HepG2 (cell line): ENCODE measurements around the gene MPG. TPM values are rescaled to one million over a fixed set of nuclear protein-coding genes. Genes with fewer than 3 reads are reported as not detected.

ENCODE experiments used
- AGO2 ChIP-seq: fragments of 200-400 bp; formaldehyde crosslinking; optimal IDR thresholded peaks from 2 replicates; pipeline ENCODE3; 2017; ENCODE audit warnings: mild to moderate bottlenecking, low read depth, low read length, moderate library complexity
- ARID2 ChIP-seq: sonication (generic); formaldehyde crosslinking; IDR thresholded peaks from 2 replicates; pipeline ENCODE4 v1.8.1; 2022; ENCODE audit warnings: mild to moderate bottlenecking, missing genetic modification reagents, borderline replicate concordance
- CCAR2 ChIP-seq: fragments of 200-400 bp; formaldehyde crosslinking; optimal IDR thresholded peaks from 2 replicates; pipeline ENCODE3; 2018; ENCODE audit warnings: low read depth, mild to moderate bottlenecking, low read length, moderate library complexity
- ETV5 ChIP-seq: IDR thresholded peaks from 2 replicates; pipeline ENCODE4 v1.6.1; 2018; ENCODE audit warnings: missing biosample characterization, missing genetic modification reagents, inconsistent platforms, borderline replicate concordance
- SIN3A ChIP-seq: IDR thresholded peaks from 2 replicates; pipeline ENCODE4 v1.6.1; 2011; ENCODE audit warnings: low read depth, mild to moderate bottlenecking, control low read depth, low read length, borderline replicate concordance
- SP2 ChIP-seq: sonication (generic); formaldehyde crosslinking; IDR thresholded peaks from 2 replicates; pipeline ENCODE4 v1.5.1; 2020; ENCODE audit warnings: mild to moderate bottlenecking, missing genetic modification reagents
- ZNF207 ChIP-seq: fragments of 450-650 bp; IDR thresholded peaks from 2 replicates; pipeline ENCODE4 v1.6.1; 2016; ENCODE audit warnings: antibody characterized with exemption, borderline replicate concordance
- ZNF3 ChIP-seq: IDR thresholded peaks from 2 replicates; pipeline ENCODE4 v1.7.0; 2017; ENCODE audit warnings: inconsistent platforms
- ZNF34 ChIP-seq: sonication (generic); formaldehyde crosslinking; IDR thresholded peaks from 2 replicates; pipeline ENCODE4 v1.4.0; 2020; ENCODE audit warnings: mild to moderate bottlenecking, missing genetic modification reagents, borderline replicate concordance
- ZNF557 ChIP-seq: sonication (generic); formaldehyde crosslinking; IDR thresholded peaks from 2 replicates; pipeline ENCODE4 v1.4.0; 2020; ENCODE audit warnings: missing genetic modification reagents
- ZNF572 ChIP-seq: sonication (generic); formaldehyde crosslinking; IDR thresholded peaks from 2 replicates; pipeline ENCODE4 v1.5.1; 2020; ENCODE audit warnings: mild to moderate bottlenecking, missing genetic modification reagents
- ZNF883 ChIP-seq: sonication (generic); formaldehyde crosslinking; IDR thresholded peaks from 2 replicates; pipeline ENCODE4 v1.5.1; 2020; ENCODE audit warnings: mild to moderate bottlenecking, missing genetic modification reagents; ENCODE audit errors: not compliant biosample characterization
- ZNF891 ChIP-seq: sonication (generic); formaldehyde crosslinking; IDR thresholded peaks from 2 replicates; pipeline ENCODE4 v1.5.0; 2020; ENCODE audit warnings: mild to moderate bottlenecking, missing genetic modification reagents
- polyA plus RNA-seq, 8 experiments: library from polyadenylated mRNA; depleted of rRNA in 3 of 8; stranded (reverse) in 7 of 8; unstranded in 1 of 8; fragments of >200 nt; fragmentation: Illumina TruSeq in 4 of 8; extraction: Trizol in 4 of 8; gene quantifications; 2 replicates each; pipeline versions ENCODE4 v1.2.1 to v1.2.3, GENCODE V29; 2011 to 2016; ENCODE audit warnings: low read depth in 4 of 8, missing spikeins in 1 of 8, mixed read lengths in 1 of 8; ENCODE audit not compliant: insufficient read depth in 1 of 8
- total RNA-seq, 5 experiments: library from RNA; depleted of rRNA; stranded (reverse); fragments of >200 nt; fragmentation: Illumina TruSeq; extraction: Trizol; gene quantifications; 2 replicates each; pipeline ENCODE4 v1.2.3, GENCODE V29; 2016; ENCODE audit warnings: low read depth in 1 of 5
- TF ChIP-seq, protein P1 (sequence below): sonication (generic); formaldehyde crosslinking; IDR thresholded peaks from 2 replicates; pipeline ENCODE4 v1.8.1; 2023; ENCODE audit warnings: mild to moderate bottlenecking, inconsistent platforms, moderate library complexity, missing genetic modification reagents, borderline replicate concordance
- TF ChIP-seq, protein P2 (sequence below): sonication (generic); formaldehyde crosslinking; IDR thresholded peaks from 2 replicates; pipeline ENCODE4 v1.8.1; 2023; ENCODE audit warnings: mild to moderate bottlenecking, missing genetic modification reagents
- TF ChIP-seq, protein P3 (sequence below): sonication (generic); formaldehyde crosslinking; IDR thresholded peaks from 2 replicates; pipeline ENCODE4 v1.5.0; 2020; ENCODE audit warnings: mild to moderate bottlenecking, missing genetic modification reagents
- TF ChIP-seq, protein P4 (sequence below): sonication (generic); formaldehyde crosslinking; IDR thresholded peaks from 2 replicates; pipeline ENCODE4 v1.8.1; 2023; ENCODE audit warnings: missing genetic modification reagents, mild to moderate bottlenecking, borderline replicate concordance
- TF ChIP-seq, protein P5 (sequence below): sonication (generic); formaldehyde crosslinking; IDR thresholded peaks from 2 replicates; pipeline ENCODE4 v1.4.0; 2020; ENCODE audit warnings: missing genetic modification reagents
- TF ChIP-seq, protein P6 (sequence below): sonication (generic); formaldehyde crosslinking; IDR thresholded peaks from 2 replicates; pipeline ENCODE4 v1.4.0; 2020; ENCODE audit warnings: missing genetic modification reagents
- TF ChIP-seq, protein P7 (sequence below): sonication (generic); formaldehyde crosslinking; IDR thresholded peaks from 2 replicates; pipeline ENCODE4 v1.4.0; 2020; ENCODE audit warnings: mild to moderate bottlenecking, missing genetic modification reagents

The MPG gene
- total and polyA plus RNA-seq, 2 of the 13 experiments (the other 11 are each of a cell fraction or from before 2014, with no cell fraction given), result 59.1 to 62.5 TPM

DNA sequence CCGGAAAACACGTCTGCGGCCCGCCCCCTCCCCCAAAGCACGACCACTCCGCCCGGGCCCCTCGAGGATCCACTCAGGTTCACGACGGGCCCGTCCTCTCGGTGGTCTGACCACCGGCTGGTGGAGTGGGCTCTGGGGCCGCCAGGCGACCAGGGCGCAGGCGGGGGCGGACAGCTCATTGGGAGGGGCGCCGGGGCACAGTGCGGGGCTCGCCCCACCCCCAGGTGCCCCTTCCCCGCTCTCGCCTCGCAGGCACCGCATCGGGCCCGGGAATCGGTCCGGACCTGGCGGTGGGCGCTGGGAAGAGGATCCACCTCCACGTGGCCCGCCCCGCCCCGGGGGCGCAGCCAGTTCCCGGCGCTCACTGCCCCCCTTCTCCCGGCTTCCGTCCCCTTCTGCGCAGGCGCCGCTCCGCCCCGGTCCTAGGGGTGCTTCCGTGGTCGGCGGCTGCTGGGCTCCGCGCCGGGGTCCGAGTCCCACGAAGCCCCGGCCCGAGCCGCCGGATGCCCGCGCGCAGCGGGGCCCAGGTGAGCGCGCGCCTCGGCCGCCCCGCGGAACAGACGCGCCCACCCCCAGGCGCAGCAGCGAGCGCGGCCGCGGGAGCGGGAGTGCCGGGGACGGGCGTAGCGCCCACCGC is at the start of gene MPG (continued):
- no peak for TF ChIP-seq ARID2 (CRISPR knock-in tag)
- TF ChIP-seq, protein P1, sequence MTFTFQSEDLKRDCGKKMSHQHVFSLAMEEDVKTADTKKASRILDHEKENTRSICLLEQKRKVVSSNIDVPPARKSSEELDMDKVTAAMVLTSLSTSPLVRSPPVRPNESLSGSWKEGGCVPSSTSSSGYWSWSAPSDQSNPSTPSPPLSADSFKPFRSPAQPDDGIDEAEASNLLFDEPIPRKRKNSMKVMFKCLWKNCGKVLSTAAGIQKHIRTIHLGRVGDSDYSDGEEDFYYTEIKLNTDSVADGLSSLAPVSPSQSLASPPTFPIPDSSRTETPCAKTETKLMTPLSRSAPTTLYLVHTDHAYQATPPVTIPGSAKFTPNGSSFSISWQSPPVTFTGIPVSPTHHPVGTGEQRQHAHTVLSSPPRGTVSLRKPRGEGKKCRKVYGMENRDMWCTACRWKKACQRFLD (CRISPR knock-in tag), result 0 out of 2 replicates have a peak, but pooled peaks have one; percentile 18
- no peak for TF ChIP-seq ZNF3 (CRISPR knock-in tag)
- TF ChIP-seq ZNF891 (CRISPR knock-in tag), result no peak
- no peak for TF ChIP-seq CCAR2
- TF ChIP-seq, protein P2, sequence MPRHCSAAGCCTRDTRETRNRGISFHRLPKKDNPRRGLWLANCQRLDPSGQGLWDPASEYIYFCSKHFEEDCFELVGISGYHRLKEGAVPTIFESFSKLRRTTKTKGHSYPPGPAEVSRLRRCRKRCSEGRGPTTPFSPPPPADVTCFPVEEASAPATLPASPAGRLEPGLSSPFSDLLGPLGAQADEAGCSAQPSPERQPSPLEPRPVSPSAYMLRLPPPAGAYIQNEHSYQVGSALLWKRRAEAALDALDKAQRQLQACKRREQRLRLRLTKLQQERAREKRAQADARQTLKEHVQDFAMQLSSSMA, result no peak
- TF ChIP-seq, protein P3, sequence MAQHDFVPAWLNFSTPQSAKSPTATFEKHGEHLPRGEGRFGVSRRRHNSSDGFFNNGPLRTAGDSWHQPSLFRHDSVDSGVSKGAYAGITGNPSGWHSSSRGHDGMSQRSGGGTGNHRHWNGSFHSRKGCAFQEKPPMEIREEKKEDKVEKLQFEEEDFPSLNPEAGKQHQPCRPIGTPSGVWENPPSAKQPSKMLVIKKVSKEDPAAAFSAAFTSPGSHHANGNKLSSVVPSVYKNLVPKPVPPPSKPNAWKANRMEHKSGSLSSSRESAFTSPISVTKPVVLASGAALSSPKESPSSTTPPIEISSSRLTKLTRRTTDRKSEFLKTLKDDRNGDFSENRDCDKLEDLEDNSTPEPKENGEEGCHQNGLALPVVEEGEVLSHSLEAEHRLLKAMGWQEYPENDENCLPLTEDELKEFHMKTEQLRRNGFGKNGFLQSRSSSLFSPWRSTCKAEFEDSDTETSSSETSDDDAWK (CRISPR knock-in tag), result no peak
- TF ChIP-seq ZNF572 (CRISPR knock-in tag), result no peak
- no peak for TF ChIP-seq ZNF34
- no peak for TF ChIP-seq SP2 (CRISPR knock-in tag)
- TF ChIP-seq ZNF207, result no peak
- TF ChIP-seq ZNF883 (CRISPR knock-in tag), result no peak
- TF ChIP-seq SIN3A, result no peak
- TF ChIP-seq, protein P4, sequence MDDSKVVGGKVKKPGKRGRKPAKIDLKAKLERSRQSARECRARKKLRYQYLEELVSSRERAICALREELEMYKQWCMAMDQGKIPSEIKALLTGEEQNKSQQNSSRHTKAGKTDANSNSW (CRISPR knock-in tag), result no peak; the same call in 1 of the 2 replicates
- TF ChIP-seq, protein P5, sequence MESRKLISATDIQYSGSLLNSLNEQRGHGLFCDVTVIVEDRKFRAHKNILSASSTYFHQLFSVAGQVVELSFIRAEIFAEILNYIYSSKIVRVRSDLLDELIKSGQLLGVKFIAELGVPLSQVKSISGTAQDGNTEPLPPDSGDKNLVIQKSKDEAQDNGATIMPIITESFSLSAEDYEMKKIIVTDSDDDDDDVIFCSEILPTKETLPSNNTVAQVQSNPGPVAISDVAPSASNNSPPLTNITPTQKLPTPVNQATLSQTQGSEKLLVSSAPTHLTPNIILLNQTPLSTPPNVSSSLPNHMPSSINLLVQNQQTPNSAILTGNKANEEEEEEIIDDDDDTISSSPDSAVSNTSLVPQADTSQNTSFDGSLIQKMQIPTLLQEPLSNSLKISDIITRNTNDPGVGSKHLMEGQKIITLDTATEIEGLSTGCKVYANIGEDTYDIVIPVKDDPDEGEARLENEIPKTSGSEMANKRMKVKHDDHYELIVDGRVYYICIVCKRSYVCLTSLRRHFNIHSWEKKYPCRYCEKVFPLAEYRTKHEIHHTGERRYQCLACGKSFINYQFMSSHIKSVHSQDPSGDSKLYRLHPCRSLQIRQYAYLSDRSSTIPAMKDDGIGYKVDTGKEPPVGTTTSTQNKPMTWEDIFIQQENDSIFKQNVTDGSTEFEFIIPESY (CRISPR knock-in tag), result no peak
- no peak for TF ChIP-seq ZNF557 (CRISPR knock-in tag)
- TF ChIP-seq ETV5 (CRISPR knock-in tag), result peak; percentile 67; the same call in 1 of the 2 replicates
- TF ChIP-seq, protein P6, sequence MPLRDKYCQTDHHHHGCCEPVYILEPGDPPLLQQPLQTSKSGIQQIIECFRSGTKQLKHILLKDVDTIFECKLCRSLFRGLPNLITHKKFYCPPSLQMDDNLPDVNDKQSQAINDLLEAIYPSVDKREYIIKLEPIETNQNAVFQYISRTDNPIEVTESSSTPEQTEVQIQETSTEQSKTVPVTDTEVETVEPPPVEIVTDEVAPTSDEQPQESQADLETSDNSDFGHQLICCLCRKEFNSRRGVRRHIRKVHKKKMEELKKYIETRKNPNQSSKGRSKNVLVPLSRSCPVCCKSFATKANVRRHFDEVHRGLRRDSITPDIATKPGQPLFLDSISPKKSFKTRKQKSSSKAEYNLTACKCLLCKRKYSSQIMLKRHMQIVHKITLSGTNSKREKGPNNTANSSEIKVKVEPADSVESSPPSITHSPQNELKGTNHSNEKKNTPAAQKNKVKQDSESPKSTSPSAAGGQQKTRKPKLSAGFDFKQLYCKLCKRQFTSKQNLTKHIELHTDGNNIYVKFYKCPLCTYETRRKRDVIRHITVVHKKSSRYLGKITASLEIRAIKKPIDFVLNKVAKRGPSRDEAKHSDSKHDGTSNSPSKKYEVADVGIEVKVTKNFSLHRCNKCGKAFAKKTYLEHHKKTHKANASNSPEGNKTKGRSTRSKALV (CRISPR knock-in tag), result no peak
- TF ChIP-seq, protein P7, sequence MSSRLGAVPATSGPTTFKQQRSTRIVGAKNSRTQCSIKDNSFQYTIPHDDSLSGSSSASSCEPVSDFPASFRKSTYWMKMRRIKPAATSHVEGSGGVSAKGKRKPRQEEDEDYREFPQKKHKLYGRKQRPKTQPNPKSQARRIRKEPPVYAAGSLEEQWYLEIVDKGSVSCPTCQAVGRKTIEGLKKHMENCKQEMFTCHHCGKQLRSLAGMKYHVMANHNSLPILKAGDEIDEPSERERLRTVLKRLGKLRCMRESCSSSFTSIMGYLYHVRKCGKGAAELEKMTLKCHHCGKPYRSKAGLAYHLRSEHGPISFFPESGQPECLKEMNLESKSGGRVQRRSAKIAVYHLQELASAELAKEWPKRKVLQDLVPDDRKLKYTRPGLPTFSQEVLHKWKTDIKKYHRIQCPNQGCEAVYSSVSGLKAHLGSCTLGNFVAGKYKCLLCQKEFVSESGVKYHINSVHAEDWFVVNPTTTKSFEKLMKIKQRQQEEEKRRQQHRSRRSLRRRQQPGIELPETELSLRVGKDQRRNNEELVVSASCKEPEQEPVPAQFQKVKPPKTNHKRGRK (CRISPR knock-in tag), result no peak
- peak; percentile 14 for TF ChIP-seq AGO2
